A549 treated with RU486 at 1 μM for 4 hours (cell line): Measurements from ENCODE around the gene SSNA1. TPM values are rescaled to one million over a fixed set of nuclear protein-coding genes. Genes with fewer than 3 reads are reported as not detected.

Experiments used
- total RNA-seq: library from RNA; stranded (reverse); fragments of 200-300 nt; extraction: Qiagen RNA extraction; gene quantifications from 5 replicates; pipeline ENCODE4 v1.2.3, GENCODE V29; 2022; ENCODE audit warnings: low read depth

Gene SSNA1, protein sequence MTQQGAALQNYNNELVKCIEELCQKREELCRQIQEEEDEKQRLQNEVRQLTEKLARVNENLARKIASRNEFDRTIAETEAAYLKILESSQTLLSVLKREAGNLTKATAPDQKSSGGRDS
- total RNA-seq = 103 to 153 TPM (median 139 TPM) in 5 replicates

GRCh38 chr9:137188490-137189296, at the start of gene SSNA1, which contains the start of gene ANAPC2:
SSNA1 (plus strand) TSS chr9:137188676; CDS start chr9:137188727, 51 bp downstream.
ANAPC2 (minus strand) TSS chr9:137188560; CDS start chr9:137188532, 28 bp downstream.

DNA sequence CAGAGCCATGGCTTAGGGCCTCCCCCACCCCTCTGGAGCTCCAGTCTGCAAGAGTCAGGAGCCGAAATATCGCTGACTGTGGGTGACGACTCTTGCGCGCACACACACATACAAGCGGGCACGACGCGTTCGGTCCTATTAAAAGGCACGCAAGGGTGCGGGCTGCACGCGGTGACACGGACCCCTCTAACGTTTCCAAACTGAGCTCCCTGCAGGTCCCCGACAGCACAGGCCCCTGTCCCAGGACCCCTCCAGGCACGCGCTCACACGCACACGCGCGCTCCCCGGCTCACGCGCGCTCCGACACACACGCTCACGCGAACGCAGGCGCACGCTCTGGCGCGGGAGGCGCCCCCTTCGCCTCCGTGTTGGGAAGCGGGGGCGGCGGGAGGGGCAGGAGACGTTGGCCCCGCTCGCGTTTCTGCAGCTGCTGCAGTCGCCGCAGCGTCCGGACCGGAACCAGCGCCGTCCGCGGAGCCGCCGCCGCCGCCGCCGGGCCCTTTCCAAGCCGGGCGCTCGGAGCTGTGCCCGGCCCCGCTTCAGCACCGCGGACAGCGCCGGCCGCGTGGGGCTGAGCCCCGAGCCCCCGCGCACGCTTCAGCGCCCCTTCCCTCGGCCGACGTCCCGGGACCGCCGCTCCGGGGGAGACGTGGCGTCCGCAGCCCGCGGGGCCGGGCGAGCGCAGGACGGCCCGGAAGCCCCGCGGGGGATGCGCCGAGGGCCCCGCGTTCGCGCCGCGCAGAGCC, 49.6 kb upstream of the SSNA1 start, which contains the start of gene GRIN1:
TSS of gene GRIN1 (plus strand) at position 433 of the 746 bp plus-strand sequence. CDS start 333 bp downstream, outside the sequence.

GRCh38 chr9:137169896-137170358, 18.5 kb upstream of the SSNA1 start, which contains the start of gene LRRC26:
LRRC26 (minus strand) TSS chr9:137170051; CDS start chr9:137169943, 108 bp downstream.

GRCh38 chr9:137200311-137201204, 12.1 kb downstream of the SSNA1 start, which contains the start of gene TPRN:
TPRN (minus strand) TSS chr9:137200741; CDS start chr9:137200711, 30 bp downstream.

GRCh38 chr9:137205126-137206069, 16.9 kb downstream of the SSNA1 start, which contains the start of the genes NDOR1 and TMEM203:
NDOR1 (plus strand) TSS chr9:137205700; CDS start chr9:137205778, 78 bp downstream.
TMEM203 (minus strand) TSS chr9:137205648; CDS start chr9:137205414, 234 bp downstream.

DNA sequence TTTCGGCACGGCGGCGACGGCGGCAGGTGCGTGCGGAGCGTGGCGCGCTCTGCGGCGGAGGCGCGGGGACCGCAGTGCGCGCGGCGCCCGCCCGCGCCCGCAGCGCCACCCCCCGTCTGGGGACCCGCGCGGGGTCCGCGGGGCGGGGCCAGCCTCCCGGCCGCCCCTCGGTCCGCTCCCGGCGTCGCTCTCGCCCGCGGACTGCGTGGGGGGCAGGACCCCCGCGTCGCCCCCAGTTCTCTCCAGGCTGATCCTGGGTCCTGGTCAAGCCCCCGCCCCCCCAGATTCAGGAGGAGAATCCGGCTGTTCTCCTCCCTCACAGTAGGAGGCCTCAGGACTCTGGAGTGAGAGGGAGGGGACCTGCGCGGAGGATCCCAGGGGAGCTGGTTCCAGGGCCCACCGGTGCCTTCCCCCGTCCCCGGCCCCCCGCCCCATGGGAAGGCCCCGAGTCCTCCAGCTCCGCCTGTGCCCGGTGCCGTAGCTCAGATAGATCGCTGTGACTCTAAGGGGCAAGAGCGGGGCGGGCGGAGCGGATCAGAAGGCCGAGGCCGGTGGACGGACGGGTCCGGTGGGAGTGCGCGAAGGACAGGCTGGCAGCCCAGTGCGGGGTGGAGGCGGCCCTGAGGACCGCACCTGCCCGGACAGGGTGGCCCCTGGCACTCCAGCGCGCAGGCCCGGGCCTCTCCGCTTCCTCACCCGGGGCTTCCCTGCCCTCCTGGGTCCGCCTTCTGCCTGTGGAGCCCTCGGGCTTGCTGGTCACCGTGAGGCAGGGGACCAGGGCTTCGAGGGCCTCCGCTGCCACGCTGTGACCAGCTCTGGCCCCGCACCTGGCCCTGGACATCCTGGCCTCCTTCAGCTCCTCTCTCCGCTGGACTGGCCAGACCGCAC, 34.0 kb downstream of the SSNA1 start, which contains the start of gene RNF208:
TSS of gene RNF208 (minus strand) at position 51 of the 888 bp plus-strand sequence. CDS start 1,028 bp downstream, outside the sequence.

DNA sequence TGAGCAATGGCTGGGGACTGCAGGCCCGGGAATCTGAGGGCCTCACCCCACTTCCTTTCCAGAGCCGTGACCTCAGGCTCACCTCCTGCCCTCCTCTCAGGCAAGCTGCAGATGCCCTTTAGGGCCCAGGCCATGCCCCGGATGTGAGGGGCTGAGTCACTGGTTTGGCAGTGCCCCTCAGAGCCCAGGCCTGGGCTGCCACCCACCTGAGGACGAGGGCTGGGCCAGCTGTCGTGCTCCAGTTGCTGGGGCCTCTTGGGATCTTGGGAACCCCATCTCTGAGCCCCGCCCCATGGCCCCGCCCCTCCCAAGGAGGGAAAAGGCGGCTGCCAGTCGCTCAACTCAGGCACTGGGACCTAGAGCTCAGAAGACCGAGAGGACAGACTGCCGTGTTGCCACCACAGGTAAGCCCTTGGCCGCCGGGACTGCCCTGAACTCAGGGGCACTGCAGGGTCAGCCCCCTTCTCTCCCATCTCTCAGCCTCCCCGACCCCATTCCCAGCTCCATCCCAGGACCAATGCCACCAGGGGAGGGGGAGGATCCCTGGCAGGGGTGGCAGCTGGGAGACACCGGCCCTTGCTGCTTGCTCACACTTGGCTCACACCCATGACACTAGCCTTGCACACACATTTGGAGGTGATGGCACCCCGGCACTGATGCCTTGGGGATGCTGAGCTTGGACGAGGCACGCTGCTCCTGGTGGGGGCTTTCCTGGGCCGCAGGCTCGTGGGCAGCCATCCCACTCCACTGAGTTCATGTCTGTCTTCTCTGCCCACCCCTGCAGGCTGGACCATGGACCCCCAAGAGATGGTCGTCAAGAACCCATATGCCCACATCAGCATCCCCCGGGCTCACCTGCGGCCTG, 36.6 kb downstream of the SSNA1 start, which contains the start of gene CYSRT1:
TSS of gene CYSRT1 (plus strand) at position 345 of the 865 bp plus-strand sequence. CDS start at position 793, 448 bp downstream.

GRCh38 chr9:137227054-137227852, 38.8 kb downstream of the SSNA1 start, which contains the start of gene RNF224:
RNF224 (plus strand) TSS chr9:137227502; CDS start chr9:137228336, 834 bp downstream.

DNA sequence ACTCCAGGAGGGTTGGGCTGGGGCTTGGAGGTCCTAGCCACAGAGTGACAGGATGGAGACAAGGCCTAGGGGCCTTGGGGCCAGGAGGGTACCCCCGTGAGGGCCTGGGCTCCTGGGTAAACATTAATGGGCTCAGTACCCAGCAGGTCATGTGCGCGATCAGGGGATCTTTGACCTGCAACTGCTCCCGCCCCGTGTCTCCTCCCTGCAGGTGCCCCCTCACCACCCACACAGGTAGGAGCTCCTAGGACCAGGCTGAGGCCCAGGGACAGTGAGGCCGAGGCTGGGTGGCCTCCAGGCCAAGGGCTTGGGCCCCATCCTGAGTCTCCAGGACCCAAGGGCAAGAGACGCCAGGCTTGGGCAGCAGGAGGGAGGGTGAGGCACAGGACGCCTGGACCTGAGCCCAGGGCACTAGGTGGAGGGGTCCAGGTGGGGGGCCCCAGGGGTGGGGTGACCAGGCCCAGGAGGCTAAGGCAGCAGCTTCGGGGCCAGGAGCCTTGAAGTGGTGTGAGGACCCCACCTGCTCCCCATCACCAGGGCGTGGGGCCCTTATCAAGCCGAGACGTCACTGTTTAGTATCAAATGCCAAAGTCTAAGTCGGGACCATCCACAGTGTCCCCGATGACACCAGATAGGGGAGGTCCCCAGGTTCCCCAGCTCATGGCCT, 42.4 kb downstream of the SSNA1 start, which contains the start of gene SLC34A3:
TSS of gene SLC34A3 (plus strand) at position 197 of the 667 bp plus-strand sequence. CDS start 802 bp downstream, outside the sequence.

Other genes with a start within 250 kb of the SSNA1 start
- gene FBXW5, start 243.9 kb upstream of the SSNA1 start, total RNA-seq = 58.4 to 107 TPM (median 95.0 TPM) in 5 replicates
- gene C8G, start 243.4 kb upstream of the SSNA1 start, total RNA-seq = 0.24 to 2.2 TPM (median 0.66 TPM) in 5 replicates
- gene LCN12, start 236.4 kb upstream of the SSNA1 start, total RNA-seq = 0.61 to 1.6 TPM (median 0.86 TPM) in 5 replicates
- gene PTGDS, start 211.2 kb upstream of the SSNA1 start, total RNA-seq = 0.25 to 0.76 TPM (median 0.59 TPM) in 3 of 5 replicates, not detected in the others
- gene LCNL1, start 205.7 kb upstream of the SSNA1 start, total RNA-seq = not detected in 5 replicates
- 42.1 to 79.2 TPM (median 76.4 TPM) in 5 replicates for gene PAXX, start 196.3 kb upstream of the SSNA1 start, total RNA-seq
- 2.0 to 3.7 TPM (median 3.4 TPM) in 5 replicates for gene CLIC3, start 192.1 kb upstream of the SSNA1 start, total RNA-seq
- 18.6 to 29.0 TPM (median 26.5 TPM) in 5 replicates for gene ABCA2, start 160.4 kb upstream of the SSNA1 start, total RNA-seq
- gene FUT7, start 156.6 kb upstream of the SSNA1 start, total RNA-seq = 0.07 to 0.09 TPM (median 0.08 TPM) in 3 of 5 replicates, not detected in the others
- gene NPDC1, start 142.5 kb upstream of the SSNA1 start, total RNA-seq = 37.1 to 85.1 TPM (median 73.1 TPM) in 5 replicates
- 0.31 to 1.1 TPM (median 0.91 TPM) in 5 replicates for gene ENTPD2, start 134.6 kb upstream of the SSNA1 start, total RNA-seq
- gene SAPCD2, start 118.1 kb upstream of the SSNA1 start, total RNA-seq = 14.0 to 28.0 TPM (median 25.8 TPM) in 5 replicates
- 9.3 to 14.6 TPM (median 11.2 TPM) in 5 replicates for gene UAP1L1, start 111.2 kb upstream of the SSNA1 start, total RNA-seq
- gene MAN1B1, start 101.7 kb upstream of the SSNA1 start, total RNA-seq = 42.0 to 52.8 TPM (median 50.3 TPM) in 5 replicates
- 71.8 to 128 TPM (median 111 TPM) in 5 replicates for gene DPP7, start 73.9 kb upstream of the SSNA1 start, total RNA-seq
- 0.26 to 0.78 TPM (median 0.52 TPM) in 5 replicates for gene GRIN1, start 49.5 kb upstream of the SSNA1 start, total RNA-seq
- gene LRRC26, start 18.6 kb upstream of the SSNA1 start, total RNA-seq = 0.50 to 1.9 TPM (median 1.9 TPM) in 5 replicates
- not detected in 5 replicates for gene TMEM210, start 16.6 kb upstream of the SSNA1 start, total RNA-seq
- 21.7 to 38.1 TPM (median 33.0 TPM) in 5 replicates for gene ANAPC2, start 116 bp upstream of the SSNA1 start, total RNA-seq
- gene TPRN, start 12.1 kb downstream of the SSNA1 start, total RNA-seq = 5.1 to 10.4 TPM (median 8.8 TPM) in 5 replicates
- gene TMEM203, start 17.0 kb downstream of the SSNA1 start, total RNA-seq = 33.4 to 46.5 TPM (median 43.2 TPM) in 5 replicates
- 10.9 to 18.5 TPM (median 16.3 TPM) in 5 replicates for gene NDOR1, start 17.0 kb downstream of the SSNA1 start, total RNA-seq
- 1.1 to 2.2 TPM (median 2.0 TPM) in 5 replicates for gene RNF208, start 33.6 kb downstream of the SSNA1 start, total RNA-seq
- gene CYSRT1, start 36.5 kb downstream of the SSNA1 start, total RNA-seq = 2.7 to 4.3 TPM (median 4.1 TPM) in 5 replicates
- 0.16 to 0.23 TPM (median 0.23 TPM) in 3 of 5 replicates, not detected in the others for gene RNF224, start 38.8 kb downstream of the SSNA1 start, total RNA-seq
- 0.07 to 0.08 TPM (median 0.07 TPM) in 3 of 5 replicates, not detected in the others for gene SLC34A3, start 42.2 kb downstream of the SSNA1 start, total RNA-seq
- gene TUBB4B, start 52.6 kb downstream of the SSNA1 start, total RNA-seq = 579 to 790 TPM (median 733 TPM) in 5 replicates
- not detected in 5 replicates for gene STPG3, start 62.6 kb downstream of the SSNA1 start, total RNA-seq
- 41.2 to 58.1 TPM (median 53.4 TPM) in 5 replicates for gene NELFB, start 66.7 kb downstream of the SSNA1 start, total RNA-seq
- gene TOR4A, start 89.0 kb downstream of the SSNA1 start, total RNA-seq = 18.6 to 30.7 TPM (median 27.4 TPM) in 5 replicates
- 3.9 to 9.5 TPM (median 7.7 TPM) in 5 replicates for gene NRARP, start 113.6 kb downstream of the SSNA1 start, total RNA-seq
- 4.0 to 7.3 TPM (median 5.5 TPM) in 5 replicates for gene EXD3, start 234.5 kb downstream of the SSNA1 start, total RNA-seq
- gene NOXA1, start 234.7 kb downstream of the SSNA1 start, total RNA-seq = 1.1 to 2.4 TPM (median 1.7 TPM) in 5 replicates